Measurements from ENCODE around the gene POU6F2. TPM values are rescaled to one million over a fixed set of nuclear protein-coding genes. Genes with fewer than 3 reads are reported as not detected.

Gene POU6F2
- total RNA-seq, 1 donor from 2014 or later = 0.40 TPM

- no peaks in the 10 kb centered on the region for H3K36me3 Mint-ChIP-seq (ENCODE audit: low read depth)
- no peak overlapping the region for H3K27ac Mint-ChIP-seq (ENCODE audit: unreplicated experiment)
Measured at GRCh38 chr7:39379416-39379815, 401.7 kb downstream of the POU6F2 start.

GRCh38 chr7:39383136-39383535 lies 405.4 kb downstream of the POU6F2 start:
- peaks cover 8% of the 10 kb centered on the region for H3K27me3 Mint-ChIP-seq (ENCODE audit: low read depth)
- DNase-seq (ENCODE audit: low spot score) = no peak
- H3K9me3 Mint-ChIP-seq (ENCODE audit: low read depth) = no peaks in the 10 kb centered on the region
- no peak overlapping the region for H3K4me3 Mint-ChIP-seq (ENCODE audit: unreplicated experiment)
- no peak for TF ChIP-seq CTCF (IDR thresholded peaks at IDR 0.05)
- no peak overlapping the region for H3K27ac Mint-ChIP-seq (ENCODE audit: unreplicated experiment)
- H3K4me1 Mint-ChIP-seq (ENCODE audit: low read depth) = peaks cover 16% of the 10 kb centered on the region
- no peaks in the 10 kb centered on the region for H3K36me3 Mint-ChIP-seq (ENCODE audit: low read depth)

More at GRCh38 chr7:39379416-39379815, 401.7 kb downstream of the POU6F2 start:
- TF ChIP-seq CTCF (IDR thresholded peaks at IDR 0.05) = no peak
- H3K4me1 Mint-ChIP-seq (ENCODE audit: low read depth) = peaks cover 22% of the 10 kb centered on the region
- H3K4me3 Mint-ChIP-seq (ENCODE audit: unreplicated experiment) = no peak overlapping the region
- peaks cover 2% of the 10 kb centered on the region for H3K27me3 Mint-ChIP-seq (ENCODE audit: low read depth)
- no peaks in the 10 kb centered on the region for H3K9me3 Mint-ChIP-seq (ENCODE audit: low read depth)
- no peak for DNase-seq (ENCODE audit: low spot score)

GRCh38 chr7:39384386-39384785 lies 406.7 kb downstream of the POU6F2 start:
- H3K27ac Mint-ChIP-seq (ENCODE audit: unreplicated experiment) = no peak overlapping the region
- no peak for DNase-seq (ENCODE audit: low spot score)
- H3K4me3 Mint-ChIP-seq (ENCODE audit: unreplicated experiment) = no peak overlapping the region
- no peaks in the 10 kb centered on the region for H3K9me3 Mint-ChIP-seq (ENCODE audit: low read depth)
- H3K27me3 Mint-ChIP-seq (ENCODE audit: low read depth) = peaks cover 12% of the 10 kb centered on the region
- H3K36me3 Mint-ChIP-seq (ENCODE audit: low read depth) = no peaks in the 10 kb centered on the region
- TF ChIP-seq CTCF (IDR thresholded peaks at IDR 0.05) = no peak
- H3K4me1 Mint-ChIP-seq (ENCODE audit: low read depth) = peaks cover 14% of the 10 kb centered on the region

- peaks cover 10% of the 10 kb centered on the region for H3K4me1 Mint-ChIP-seq (ENCODE audit: low read depth)
- no peaks in the 10 kb centered on the region for H3K9me3 Mint-ChIP-seq (ENCODE audit: low read depth)
- no peak for TF ChIP-seq CTCF (IDR thresholded peaks at IDR 0.05)
Measured at GRCh38 chr7:39386718-39387117, 409.0 kb downstream of the POU6F2 start.

GRCh38 chr7:39392151-39392550 lies 414.4 kb downstream of the POU6F2 start:
- Mint-ChIP-seq H3K36me3 (ENCODE audit: low read depth) (no peaks in the 10 kb centered on the region), H3K4me1 (ENCODE audit: low read depth) (no peaks in the 10 kb centered on the region), H3K4me3 (ENCODE audit: unreplicated experiment) (no peak overlapping the region), H3K27ac (ENCODE audit: unreplicated experiment) (no peak overlapping the region), H3K9me3 (ENCODE audit: low read depth) (no peaks in the 10 kb centered on the region), H3K27me3 (ENCODE audit: low read depth) (peaks cover 43% of the 10 kb centered on the region)
- no peak for DNase-seq (ENCODE audit: low spot score)
- no peak for TF ChIP-seq CTCF (IDR thresholded peaks at IDR 0.05)

More at GRCh38 chr7:39386718-39387117, 409.0 kb downstream of the POU6F2 start:
- no peak overlapping the region for H3K27ac Mint-ChIP-seq (ENCODE audit: unreplicated experiment)
- H3K36me3 Mint-ChIP-seq (ENCODE audit: low read depth) = no peaks in the 10 kb centered on the region
- peaks cover 27% of the 10 kb centered on the region for H3K27me3 Mint-ChIP-seq (ENCODE audit: low read depth)
- DNase-seq (ENCODE audit: low spot score) = no peak
- H3K4me3 Mint-ChIP-seq (ENCODE audit: unreplicated experiment) = no peak overlapping the region

All from chondrocyte (in vitro differentiated cells).